PFSK-1 (cell line): ENCODE results near the gene SELENOF.

ENCODE experiments used
- FOXP2 ChIP-seq: optimal IDR thresholded peaks from 2 replicates; pipeline ENCODE3; 2011; ENCODE audit warnings: borderline replicate concordance, control low read depth, inconsistent platforms; ENCODE audit not compliant: insufficient read depth; ENCODE audit errors: extremely low read length, extremely low read depth
- POLR2AphosphoS5 ChIP-seq: IDR thresholded peaks from 2 replicates; pipeline ENCODE4 v1.6.1; 2012; ENCODE audit warnings: low read depth, mild to moderate bottlenecking, control low read depth, low read length, moderate library complexity
- REST ChIP-seq, 2 experiments: IDR thresholded peaks; 2 replicates each; pipeline versions ENCODE4 v1.6.1 to v1.8.0; 2011 to 2012; ENCODE audit warnings: low read depth in 2 of 2, low read length in 2 of 2, control low read depth in 1 of 2, inconsistent platforms in 1 of 2, mild to moderate bottlenecking in 1 of 2, moderate library complexity in 1 of 2; ENCODE audit not compliant: insufficient read depth in 1 of 2
- SIN3A ChIP-seq: IDR thresholded peaks from 2 replicates; pipeline ENCODE4 v1.6.1; 2012; ENCODE audit warnings: mild to moderate bottlenecking, low read length, moderate library complexity, borderline replicate concordance; ENCODE audit not compliant: insufficient read depth
- TAF1 ChIP-seq: IDR thresholded peaks from 2 replicates; pipeline ENCODE4 v1.6.1; 2012; ENCODE audit warnings: low read length, control low read depth, borderline replicate concordance; ENCODE audit not compliant: insufficient read depth

GRCh38 chr1:86942042-86942441 lies 28.1 kb upstream of the SELENOF start:
- TF ChIP-seq POLR2AphosphoS5 (no peak), REST (IDR thresholded peaks at IDR 0.05; ENCODE audit: insufficient read depth in 1 of 2, low read depth in 2 of 2, low read length in 2 of 2) (no peak), SIN3A (no peak), FOXP2 (no peak), TAF1 (no peak)
